VCaP (cell line): Measurements from ENCODE around the gene UNC5C.

Source experiments
- H3K27ac ChIP-seq: fragments of 450-650 bp; 2 replicates; pipeline ENCODE4 v1.5.1; 2017
- TF ChIP-seq, protein P1 (sequence below): fragments of 450-650 bp; conservative IDR thresholded peaks from 2 replicates; pipeline ENCODE4 v1.5.1; 2017; ENCODE audit warnings: mild to moderate bottlenecking, moderate library complexity

The UNC5C gene

DNA sequence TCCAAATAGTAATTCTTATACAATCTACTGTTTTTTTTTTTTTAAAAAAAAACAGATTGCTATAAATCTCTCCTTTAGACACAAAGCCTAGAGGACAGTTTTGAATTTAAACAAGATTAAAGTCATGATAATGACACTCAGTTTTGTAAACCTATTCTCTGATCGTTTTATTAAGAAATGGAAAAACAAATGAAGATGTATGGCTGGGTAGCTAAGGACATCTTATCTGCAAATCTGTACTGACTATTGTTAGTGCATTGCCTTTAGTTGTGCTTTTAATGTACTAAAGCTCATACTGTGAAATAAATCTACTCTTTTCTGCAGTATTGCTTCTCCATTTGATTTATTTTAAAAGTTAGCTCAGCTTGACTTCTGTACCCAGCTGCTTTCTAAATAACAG is 155.0 kb downstream of the UNC5C start:
- TF ChIP-seq, protein P1, sequence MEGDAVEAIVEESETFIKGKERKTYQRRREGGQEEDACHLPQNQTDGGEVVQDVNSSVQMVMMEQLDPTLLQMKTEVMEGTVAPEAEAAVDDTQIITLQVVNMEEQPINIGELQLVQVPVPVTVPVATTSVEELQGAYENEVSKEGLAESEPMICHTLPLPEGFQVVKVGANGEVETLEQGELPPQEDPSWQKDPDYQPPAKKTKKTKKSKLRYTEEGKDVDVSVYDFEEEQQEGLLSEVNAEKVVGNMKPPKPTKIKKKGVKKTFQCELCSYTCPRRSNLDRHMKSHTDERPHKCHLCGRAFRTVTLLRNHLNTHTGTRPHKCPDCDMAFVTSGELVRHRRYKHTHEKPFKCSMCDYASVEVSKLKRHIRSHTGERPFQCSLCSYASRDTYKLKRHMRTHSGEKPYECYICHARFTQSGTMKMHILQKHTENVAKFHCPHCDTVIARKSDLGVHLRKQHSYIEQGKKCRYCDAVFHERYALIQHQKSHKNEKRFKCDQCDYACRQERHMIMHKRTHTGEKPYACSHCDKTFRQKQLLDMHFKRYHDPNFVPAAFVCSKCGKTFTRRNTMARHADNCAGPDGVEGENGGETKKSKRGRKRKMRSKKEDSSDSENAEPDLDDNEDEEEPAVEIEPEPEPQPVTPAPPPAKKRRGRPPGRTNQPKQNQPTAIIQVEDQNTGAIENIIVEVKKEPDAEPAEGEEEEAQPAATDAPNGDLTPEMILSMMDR = no peak
- no peak overlapping the region for H3K27ac ChIP-seq

DNA sequence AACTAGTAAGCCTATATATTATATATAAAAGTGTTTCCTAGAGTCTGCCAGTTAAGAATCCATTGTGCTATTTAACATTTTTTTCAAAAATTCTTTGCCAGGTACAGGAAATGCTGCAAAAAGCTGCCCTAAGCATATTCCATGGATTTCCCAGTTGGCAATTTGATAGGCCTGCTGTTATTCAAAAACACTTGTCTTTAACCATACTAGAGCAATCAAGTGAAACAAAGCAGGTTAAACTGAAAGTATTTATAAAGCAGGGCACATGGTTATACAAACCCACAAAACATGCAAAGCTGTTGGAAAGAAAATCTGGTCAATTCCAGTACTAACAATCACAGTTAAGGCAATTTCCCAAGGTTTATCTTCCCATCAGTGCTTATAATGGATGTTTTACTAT is 159.9 kb downstream of the UNC5C start:
- TF ChIP-seq, protein P1 = no peak
- no peak overlapping the region for H3K27ac ChIP-seq

DNA sequence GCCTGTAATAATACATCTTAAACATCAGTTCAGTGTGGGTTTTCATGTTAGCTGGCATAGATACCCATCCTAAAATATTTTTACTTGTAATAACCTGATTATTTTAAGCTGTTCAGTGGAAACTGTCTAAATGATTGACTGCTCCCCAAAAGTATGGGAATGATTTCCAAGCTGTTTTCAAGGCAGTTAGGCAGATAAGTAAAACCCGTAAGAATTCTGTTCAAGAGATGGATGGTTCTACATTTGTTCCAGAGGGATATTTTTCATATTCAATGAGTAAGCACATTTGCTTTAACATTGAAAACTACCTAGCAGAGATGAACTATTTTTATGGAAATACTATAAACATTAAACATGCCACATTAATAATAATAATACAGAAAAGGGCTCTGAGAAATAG is 161.1 kb downstream of the UNC5C start:
- no peak overlapping the region for H3K27ac ChIP-seq
- TF ChIP-seq, protein P1 = no peak

DNA sequence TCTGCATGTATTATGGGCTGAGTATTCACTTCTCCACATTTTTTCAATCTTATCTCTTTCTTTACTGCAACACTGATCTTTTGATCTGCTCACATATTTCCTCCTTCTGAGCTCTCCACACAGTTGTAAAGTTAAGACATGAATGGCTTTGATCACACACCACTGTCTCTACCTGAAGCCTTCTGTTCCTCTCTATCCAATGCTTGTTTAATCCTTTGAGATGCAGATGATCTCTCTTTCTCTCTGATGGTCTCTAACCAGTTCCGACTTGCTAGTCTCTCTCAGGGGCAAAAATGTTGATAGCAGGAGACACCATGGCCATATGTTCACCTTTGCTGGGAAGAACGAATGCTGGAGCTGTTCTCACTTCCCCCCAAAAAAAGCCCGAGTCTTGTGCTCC is 162.4 kb downstream of the UNC5C start:
- H3K27ac ChIP-seq = no peak overlapping the region
- TF ChIP-seq, protein P1 = no peak

DNA sequence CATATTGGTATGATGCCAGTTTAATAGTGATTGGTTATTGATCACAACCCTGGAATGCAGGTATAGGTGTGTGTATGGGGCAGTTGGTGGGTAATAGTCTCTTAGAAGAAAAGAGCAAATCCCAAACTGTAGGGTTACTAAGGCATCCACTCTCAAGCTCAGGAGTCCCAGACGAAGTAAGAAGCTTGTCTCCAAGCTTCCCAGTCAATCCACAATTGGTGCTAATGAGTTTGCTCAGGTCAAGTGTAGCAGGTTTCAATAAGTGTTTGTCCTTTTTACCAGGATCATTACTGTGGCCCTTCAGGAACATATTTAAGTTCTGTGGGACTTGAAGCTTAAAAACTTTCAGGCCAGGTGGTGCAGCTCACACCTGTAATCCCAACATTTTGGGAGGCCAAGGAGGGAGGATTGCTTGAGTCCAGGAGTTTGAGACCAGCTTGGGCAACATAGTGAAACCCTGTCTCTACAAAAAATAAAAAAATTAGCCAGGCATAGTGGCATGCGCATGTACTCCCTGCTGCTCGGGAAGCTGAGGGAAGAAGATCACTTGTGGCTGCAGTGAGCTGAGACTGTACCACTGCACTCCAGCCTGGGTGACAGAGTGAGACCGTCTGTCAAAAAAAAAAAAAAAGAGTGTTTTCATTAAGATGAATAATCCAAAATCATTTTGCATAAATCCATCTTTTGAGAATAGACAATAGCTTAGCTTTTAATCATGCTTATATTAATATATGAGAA is 166.8 kb downstream of the UNC5C start:
- TF ChIP-seq, protein P1 = no peak
- H3K27ac ChIP-seq = no peak overlapping the region

DNA sequence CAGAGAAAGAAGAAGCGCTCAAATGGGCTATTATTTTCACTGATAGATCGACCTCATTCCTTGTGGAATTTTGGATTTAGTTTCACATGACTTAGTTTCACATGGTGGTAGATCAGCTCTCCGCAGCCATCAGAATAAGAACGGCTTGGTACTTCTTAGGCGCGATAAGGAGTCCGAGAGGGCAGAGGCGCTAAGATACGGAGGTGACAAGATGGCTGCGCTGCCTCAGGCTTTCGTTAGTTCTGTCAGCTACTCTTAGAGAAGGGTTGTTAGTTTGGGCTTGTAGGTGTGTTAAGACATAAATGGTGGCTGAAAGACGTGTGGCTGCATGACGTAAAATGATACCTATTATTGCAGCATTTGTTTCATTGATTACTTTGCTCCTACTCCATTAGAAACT is 169.1 kb downstream of the UNC5C start:
- H3K27ac ChIP-seq = no peak overlapping the region
- TF ChIP-seq, protein P1 = no peak

DNA sequence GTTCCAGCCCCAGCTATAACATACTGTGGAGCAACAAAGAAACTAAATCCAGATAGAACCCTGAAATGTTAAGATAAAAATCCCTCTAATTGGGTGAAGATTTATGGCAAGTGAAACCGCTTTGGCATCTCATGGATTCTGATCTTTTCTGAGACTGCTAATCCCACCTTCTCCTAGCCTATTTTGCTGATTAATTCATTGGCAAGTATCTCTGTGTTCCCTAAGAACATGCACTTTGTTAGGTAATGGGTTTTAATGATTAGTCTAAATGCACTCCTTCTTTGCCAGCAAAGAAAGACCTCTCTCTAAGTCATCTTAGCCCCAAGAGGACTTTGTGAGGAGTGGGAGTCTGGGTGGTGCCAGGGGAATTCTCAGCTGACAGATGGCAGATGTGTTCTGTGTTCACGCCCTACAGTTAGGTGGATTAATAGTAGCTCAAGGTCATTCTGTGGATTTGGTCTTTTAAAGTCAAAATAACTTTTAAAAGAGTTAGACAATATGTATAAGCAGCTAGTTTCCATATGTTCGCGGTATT is 171.3 kb downstream of the UNC5C start:
- TF ChIP-seq, protein P1 = no peak
- no peak overlapping the region for H3K27ac ChIP-seq
